HEK293 (cell line): Measurements from ENCODE around the gene FOXD1.

ENCODE experiments used
- CTCF ChIA-PET: fragments of 350-600 bp; formaldehyde crosslinking; extraction: SDS; loops from one replicate; lab custom pipeline; 2021; ENCODE audit warnings: antibody characterized with exemption; lab: Yijun Ruan, JAX
- POLR2A ChIA-PET: fragments of 300-600 bp; formaldehyde crosslinking; extraction: SDS; loops from one replicate; lab custom pipeline; 2020; ENCODE audit warnings: antibody characterized with exemption, inconsistent platforms; lab: Yijun Ruan, JAX
- H3K27ac ChIP-seq: fragments of 200-500 bp; sonication (Bioruptor generic); 2 replicates; pipeline ENCODE4 v1.5.1; 2014; ENCODE audit warnings: low read depth, low read length, control low read depth, inconsistent platforms; ENCODE audit errors: extremely low read depth
- H3K36me3 ChIP-seq, 2 experiments: fragments of 200-500 bp in 1 of 2; sonication (Bioruptor generic) in 1 of 2; 1 replicate in 1 of 2; 2 replicates in 1 of 2; pipeline ENCODE4 v1.5.1; 2014 to 2017; ENCODE audit warnings: inconsistent platforms in 2 of 2, low read length in 2 of 2; ENCODE audit not compliant: control insufficient read depth in 2 of 2, insufficient read depth in 1 of 2
- H3K4me1 ChIP-seq: fragments of 200-500 bp; sonication (Bioruptor generic); 2 replicates; pipeline ENCODE4 v1.5.1; 2014; ENCODE audit warnings: mild to moderate bottlenecking, low read length, inconsistent platforms; ENCODE audit not compliant: control insufficient read depth, insufficient read depth
- H3K4me3 ChIP-seq: 2 replicates; pipeline ENCODE4 v1.5.1; 2011; ENCODE audit warnings: low read depth, mild to moderate bottlenecking, control low read depth, low read length, moderate library complexity
- H3K9me3 ChIP-seq: fragments of 200-500 bp; sonication (Bioruptor generic); 2 replicates; pipeline ENCODE4 v1.5.1; 2014; ENCODE audit warnings: low read depth, low read length, inconsistent platforms; ENCODE audit not compliant: control insufficient read depth, insufficient read depth
- BCL11A ChIP-seq: fragments of 450-650 bp; formaldehyde crosslinking; IDR thresholded peaks from 2 replicates; pipeline ENCODE4 v1.5.1; 2016; ENCODE audit warnings: low read depth, missing biosample characterization, missing genetic modification characterization
- GLIS2 ChIP-seq: fragments of 450-650 bp; formaldehyde crosslinking; IDR thresholded peaks from 2 replicates; pipeline ENCODE4 v1.5.1; 2016; ENCODE audit warnings: missing biosample characterization, missing genetic modification characterization
- MZF1 ChIP-seq: fragments of 450-650 bp; formaldehyde crosslinking; IDR thresholded peaks from 2 replicates; pipeline ENCODE4 v1.5.1; 2017; ENCODE audit warnings: missing biosample characterization, missing genetic modification characterization, borderline replicate concordance
- ZBTB1 ChIP-seq: fragments of 450-650 bp; formaldehyde crosslinking; IDR thresholded peaks from 2 replicates; pipeline ENCODE4 v1.5.1; 2016; ENCODE audit warnings: missing biosample characterization, missing genetic modification characterization
- ZFP37 ChIP-seq: fragments of 450-650 bp; formaldehyde crosslinking; IDR thresholded peaks from 2 replicates; pipeline ENCODE4 v1.5.1; 2016; ENCODE audit warnings: missing biosample characterization, missing genetic modification characterization
- ZIC2 ChIP-seq: fragments of 450-650 bp; formaldehyde crosslinking; IDR thresholded peaks from 2 replicates; pipeline ENCODE4 v1.5.1; 2016; ENCODE audit warnings: missing biosample characterization, missing genetic modification characterization
- ZNF19 ChIP-seq: fragments of 450-650 bp; formaldehyde crosslinking; IDR thresholded peaks from 2 replicates; pipeline ENCODE4; 2016; ENCODE audit warnings: missing biosample characterization, missing genetic modification characterization, low read depth
- ZNF214 ChIP-seq: fragments of 450-650 bp; formaldehyde crosslinking; IDR thresholded peaks from 2 replicates; pipeline ENCODE4 v1.5.1; 2017; ENCODE audit warnings: missing biosample characterization, mild to moderate bottlenecking, missing genetic modification characterization, borderline replicate concordance
- ZNF274 ChIP-seq, 2 experiments: fragments of 200-500 bp in 1 of 2; fragments of 450-650 bp in 1 of 2; sonication (Bioruptor generic) in 1 of 2; formaldehyde crosslinking in 1 of 2; IDR thresholded peaks; 2 replicates each; pipeline versions ENCODE4 v1.5.1 to v1.6.1; 2014 to 2016; ENCODE audit warnings: borderline replicate concordance in 1 of 2, inconsistent platforms in 1 of 2, low read length in 1 of 2, missing biosample characterization in 1 of 2, missing genetic modification characterization in 1 of 2
- ZNF626 ChIP-seq: fragments of 450-650 bp; sonication (Bioruptor Pico); formaldehyde crosslinking; IDR thresholded peaks from 2 replicates; pipeline ENCODE4 v1.5.1; 2018; ENCODE audit warnings: missing biosample characterization, missing genetic modification characterization, inconsistent platforms
- TF ChIP-seq, protein P1 (sequence below): fragments of 450-650 bp; formaldehyde crosslinking; IDR thresholded peaks from 2 replicates; pipeline ENCODE4 v1.5.1; 2016; ENCODE audit warnings: missing biosample characterization, missing genetic modification characterization
- TF ChIP-seq, protein P2 (sequence below): fragments of 450-650 bp; formaldehyde crosslinking; IDR thresholded peaks from 2 replicates; pipeline ENCODE4 v1.5.1; 2017; ENCODE audit warnings: missing biosample characterization, missing genetic modification characterization
- TF ChIP-seq, protein P3 (sequence below): fragments of 450-650 bp; formaldehyde crosslinking; IDR thresholded peaks from 2 replicates; pipeline ENCODE4 v1.5.1; 2016; ENCODE audit warnings: missing biosample characterization, missing genetic modification characterization
- TF ChIP-seq, protein P4 (sequence below): fragments of 450-650 bp; formaldehyde crosslinking; IDR thresholded peaks from 2 replicates; pipeline ENCODE4 v1.5.1; 2016; ENCODE audit warnings: missing biosample characterization, missing genetic modification characterization

FOXD1 gene

DNA sequence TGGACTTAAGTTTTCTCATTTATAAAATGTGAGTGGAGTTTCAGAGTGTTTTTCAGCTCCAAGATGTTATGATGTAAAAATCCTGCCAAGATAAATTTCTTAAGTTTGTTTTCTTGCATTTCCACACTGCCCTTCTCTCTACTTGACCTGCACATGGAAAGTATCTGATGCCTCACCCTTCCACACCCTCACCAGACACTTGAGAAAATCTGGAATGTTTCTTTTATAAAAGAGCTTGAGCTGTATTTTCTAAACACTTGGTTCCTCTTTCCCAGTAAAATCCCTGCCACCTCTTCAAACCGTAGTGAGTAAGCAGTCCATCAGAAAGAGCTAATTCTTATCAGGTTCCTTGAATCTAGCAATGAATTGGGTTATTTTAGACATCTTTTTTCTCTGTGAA, 42.9 kb downstream of the FOXD1 start:
- CTCF ChIA-PET: interaction anchor here (1.0 to 1.9 kb wide), 3 partner anchors 16 to 204 kb away, joined by 3 to 4 read pairs (median 4); no protein-coding TSS in a partner anchor
- POLR2A ChIA-PET: no interaction called here

DNA sequence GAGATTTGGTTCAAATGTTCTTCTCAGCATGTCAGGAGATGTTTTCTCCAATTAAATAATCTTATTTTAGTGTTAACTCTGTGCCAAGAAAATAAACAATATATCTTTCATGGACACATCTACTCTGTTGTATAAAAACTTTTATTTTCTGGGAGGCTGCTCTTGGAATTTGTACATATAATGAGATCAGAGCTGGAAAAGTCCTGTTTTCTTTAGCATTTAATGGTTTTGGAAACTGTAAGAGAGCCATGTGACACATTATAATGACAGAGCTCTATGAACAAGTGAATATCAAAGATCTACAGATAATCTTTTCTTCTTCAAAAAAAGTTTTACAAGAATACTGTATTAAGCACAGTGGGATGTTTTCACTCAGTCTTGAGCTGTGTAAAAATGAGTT, 48.8 kb downstream of the FOXD1 start:
- ChIA-PET CTCF (interaction anchor here (0.6 to 2.9 kb wide), 7 partner anchors 7 to 1505 kb away, joined by 3 to 10 read pairs (median 3); no protein-coding TSS in a partner anchor), POLR2A (interaction anchor here (1.1 kb wide), 1 partner anchor 16 kb away, joined by 3 read pairs; no protein-coding TSS in a partner anchor)
- H3K9me3 ChIP-seq: no peaks in the 10 kb centered on the region
- 0 out of 2 replicates have a peak, but pooled peaks cover 3% of the 10 kb centered on the region for H3K4me1 ChIP-seq
- no peak overlapping the region for H3K27ac ChIP-seq
- H3K36me3 ChIP-seq: no peaks in the 10 kb centered on the region
- TF ChIP-seq, protein P1, sequence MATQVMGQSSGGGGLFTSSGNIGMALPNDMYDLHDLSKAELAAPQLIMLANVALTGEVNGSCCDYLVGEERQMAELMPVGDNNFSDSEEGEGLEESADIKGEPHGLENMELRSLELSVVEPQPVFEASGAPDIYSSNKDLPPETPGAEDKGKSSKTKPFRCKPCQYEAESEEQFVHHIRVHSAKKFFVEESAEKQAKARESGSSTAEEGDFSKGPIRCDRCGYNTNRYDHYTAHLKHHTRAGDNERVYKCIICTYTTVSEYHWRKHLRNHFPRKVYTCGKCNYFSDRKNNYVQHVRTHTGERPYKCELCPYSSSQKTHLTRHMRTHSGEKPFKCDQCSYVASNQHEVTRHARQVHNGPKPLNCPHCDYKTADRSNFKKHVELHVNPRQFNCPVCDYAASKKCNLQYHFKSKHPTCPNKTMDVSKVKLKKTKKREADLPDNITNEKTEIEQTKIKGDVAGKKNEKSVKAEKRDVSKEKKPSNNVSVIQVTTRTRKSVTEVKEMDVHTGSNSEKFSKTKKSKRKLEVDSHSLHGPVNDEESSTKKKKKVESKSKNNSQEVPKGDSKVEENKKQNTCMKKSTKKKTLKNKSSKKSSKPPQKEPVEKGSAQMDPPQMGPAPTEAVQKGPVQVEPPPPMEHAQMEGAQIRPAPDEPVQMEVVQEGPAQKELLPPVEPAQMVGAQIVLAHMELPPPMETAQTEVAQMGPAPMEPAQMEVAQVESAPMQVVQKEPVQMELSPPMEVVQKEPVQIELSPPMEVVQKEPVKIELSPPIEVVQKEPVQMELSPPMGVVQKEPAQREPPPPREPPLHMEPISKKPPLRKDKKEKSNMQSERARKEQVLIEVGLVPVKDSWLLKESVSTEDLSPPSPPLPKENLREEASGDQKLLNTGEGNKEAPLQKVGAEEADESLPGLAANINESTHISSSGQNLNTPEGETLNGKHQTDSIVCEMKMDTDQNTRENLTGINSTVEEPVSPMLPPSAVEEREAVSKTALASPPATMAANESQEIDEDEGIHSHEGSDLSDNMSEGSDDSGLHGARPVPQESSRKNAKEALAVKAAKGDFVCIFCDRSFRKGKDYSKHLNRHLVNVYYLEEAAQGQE (tag by site-specific recombination): no peak
- TF ChIP-seq, protein P2, sequence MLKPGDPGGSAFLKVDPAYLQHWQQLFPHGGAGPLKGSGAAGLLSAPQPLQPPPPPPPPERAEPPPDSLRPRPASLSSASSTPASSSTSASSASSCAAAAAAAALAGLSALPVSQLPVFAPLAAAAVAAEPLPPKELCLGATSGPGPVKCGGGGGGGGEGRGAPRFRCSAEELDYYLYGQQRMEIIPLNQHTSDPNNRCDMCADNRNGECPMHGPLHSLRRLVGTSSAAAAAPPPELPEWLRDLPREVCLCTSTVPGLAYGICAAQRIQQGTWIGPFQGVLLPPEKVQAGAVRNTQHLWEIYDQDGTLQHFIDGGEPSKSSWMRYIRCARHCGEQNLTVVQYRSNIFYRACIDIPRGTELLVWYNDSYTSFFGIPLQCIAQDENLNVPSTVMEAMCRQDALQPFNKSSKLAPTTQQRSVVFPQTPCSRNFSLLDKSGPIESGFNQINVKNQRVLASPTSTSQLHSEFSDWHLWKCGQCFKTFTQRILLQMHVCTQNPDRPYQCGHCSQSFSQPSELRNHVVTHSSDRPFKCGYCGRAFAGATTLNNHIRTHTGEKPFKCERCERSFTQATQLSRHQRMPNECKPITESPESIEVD (tag by site-specific recombination): peak; percentile 65
- H3K4me3 ChIP-seq: no peak overlapping the region

More for the DNA sequence above, 42.9 kb downstream of the FOXD1 start:
- no peaks in the 10 kb centered on the region for H3K36me3 ChIP-seq
- H3K4me3 ChIP-seq: no peak overlapping the region
- peaks cover 8% of the 10 kb centered on the region for H3K4me1 ChIP-seq
- no peak overlapping the region for H3K27ac ChIP-seq
- no peaks in the 10 kb centered on the region for H3K9me3 ChIP-seq
- TF ChIP-seq MZF1 (no peak), ZNF274 (IDR thresholded peaks at IDR 0.05; ENCODE audit: low read length) (no peak), ZNF274 (tag by site-specific recombination; IDR thresholded peaks at IDR 0.05; ENCODE audit: borderline replicate concordance) (no peak), ZFP37 (no peak), GLIS2 (no peak), ZNF214 (tag by site-specific recombination) (no peak), ZBTB1 (tag by site-specific recombination) (no peak), ZNF626 (tag by site-specific recombination) (no peak), BCL11A (no peak), ZNF19 (no peak), ZIC2 (tag by site-specific recombination) (no peak)
- TF ChIP-seq, protein P3, sequence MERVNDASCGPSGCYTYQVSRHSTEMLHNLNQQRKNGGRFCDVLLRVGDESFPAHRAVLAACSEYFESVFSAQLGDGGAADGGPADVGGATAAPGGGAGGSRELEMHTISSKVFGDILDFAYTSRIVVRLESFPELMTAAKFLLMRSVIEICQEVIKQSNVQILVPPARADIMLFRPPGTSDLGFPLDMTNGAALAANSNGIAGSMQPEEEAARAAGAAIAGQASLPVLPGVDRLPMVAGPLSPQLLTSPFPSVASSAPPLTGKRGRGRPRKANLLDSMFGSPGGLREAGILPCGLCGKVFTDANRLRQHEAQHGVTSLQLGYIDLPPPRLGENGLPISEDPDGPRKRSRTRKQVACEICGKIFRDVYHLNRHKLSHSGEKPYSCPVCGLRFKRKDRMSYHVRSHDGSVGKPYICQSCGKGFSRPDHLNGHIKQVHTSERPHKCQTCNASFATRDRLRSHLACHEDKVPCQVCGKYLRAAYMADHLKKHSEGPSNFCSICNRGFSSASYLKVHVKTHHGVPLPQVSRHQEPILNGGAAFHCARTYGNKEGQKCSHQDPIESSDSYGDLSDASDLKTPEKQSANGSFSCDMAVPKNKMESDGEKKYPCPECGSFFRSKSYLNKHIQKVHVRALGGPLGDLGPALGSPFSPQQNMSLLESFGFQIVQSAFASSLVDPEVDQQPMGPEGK (tag by site-specific recombination): no peak
- TF ChIP-seq, protein P2 (tag by site-specific recombination): no peak
- TF ChIP-seq, protein P4, sequence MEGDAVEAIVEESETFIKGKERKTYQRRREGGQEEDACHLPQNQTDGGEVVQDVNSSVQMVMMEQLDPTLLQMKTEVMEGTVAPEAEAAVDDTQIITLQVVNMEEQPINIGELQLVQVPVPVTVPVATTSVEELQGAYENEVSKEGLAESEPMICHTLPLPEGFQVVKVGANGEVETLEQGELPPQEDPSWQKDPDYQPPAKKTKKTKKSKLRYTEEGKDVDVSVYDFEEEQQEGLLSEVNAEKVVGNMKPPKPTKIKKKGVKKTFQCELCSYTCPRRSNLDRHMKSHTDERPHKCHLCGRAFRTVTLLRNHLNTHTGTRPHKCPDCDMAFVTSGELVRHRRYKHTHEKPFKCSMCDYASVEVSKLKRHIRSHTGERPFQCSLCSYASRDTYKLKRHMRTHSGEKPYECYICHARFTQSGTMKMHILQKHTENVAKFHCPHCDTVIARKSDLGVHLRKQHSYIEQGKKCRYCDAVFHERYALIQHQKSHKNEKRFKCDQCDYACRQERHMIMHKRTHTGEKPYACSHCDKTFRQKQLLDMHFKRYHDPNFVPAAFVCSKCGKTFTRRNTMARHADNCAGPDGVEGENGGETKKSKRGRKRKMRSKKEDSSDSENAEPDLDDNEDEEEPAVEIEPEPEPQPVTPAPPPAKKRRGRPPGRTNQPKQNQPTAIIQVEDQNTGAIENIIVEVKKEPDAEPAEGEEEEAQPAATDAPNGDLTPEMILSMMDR (tag by site-specific recombination): no peak
- TF ChIP-seq, protein P1 (tag by site-specific recombination): no peak
